G401.6 (cell line): ENCODE data around the gene LHX6.

ENCODE experiments used
- FAIRE-seq: peaks from 2 replicates; lab custom pipeline; 2012; peaks lifted over from hg19 to GRCh38; lab: Jason Lieb, UNC

LHX6 gene

DNA sequence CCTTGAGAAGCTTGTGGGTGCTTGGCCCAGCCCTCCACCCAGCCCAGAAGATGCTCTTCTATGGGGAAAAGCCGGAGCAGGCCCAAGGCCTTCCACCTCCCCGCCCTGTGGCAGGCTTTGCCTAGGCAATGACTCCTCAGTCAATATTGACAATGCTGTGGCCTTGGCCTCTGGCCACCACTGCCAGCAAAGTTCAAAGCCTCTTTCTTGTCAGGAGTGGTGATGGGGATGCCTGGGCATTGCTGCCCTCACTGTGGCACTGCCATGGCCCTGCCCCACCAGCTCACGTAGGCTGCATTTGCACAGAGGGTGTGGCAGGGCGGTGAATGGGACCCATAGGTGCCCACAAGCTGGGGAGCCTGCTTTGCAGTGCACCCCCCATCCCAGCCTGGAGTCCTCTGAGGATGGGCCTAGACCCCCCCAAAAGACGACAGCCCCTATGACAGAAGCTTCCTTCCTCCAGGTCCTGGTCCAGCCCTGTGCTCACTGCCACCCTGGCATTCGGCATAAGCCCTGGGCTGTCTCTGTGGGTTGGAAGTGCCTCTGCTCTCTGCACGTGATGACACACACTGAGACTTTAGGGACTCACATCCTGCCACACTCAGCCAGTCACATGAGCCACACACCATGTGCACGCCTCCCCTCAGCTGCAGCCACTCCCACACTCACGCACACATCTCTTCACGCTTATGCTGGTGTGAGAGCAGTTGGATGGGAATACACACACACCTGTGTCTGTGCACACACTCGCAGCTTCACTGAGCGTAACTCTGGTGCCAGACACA lies 38.0 kb downstream of the LHX6 start:
- no peak for FAIRE-seq

DNA sequence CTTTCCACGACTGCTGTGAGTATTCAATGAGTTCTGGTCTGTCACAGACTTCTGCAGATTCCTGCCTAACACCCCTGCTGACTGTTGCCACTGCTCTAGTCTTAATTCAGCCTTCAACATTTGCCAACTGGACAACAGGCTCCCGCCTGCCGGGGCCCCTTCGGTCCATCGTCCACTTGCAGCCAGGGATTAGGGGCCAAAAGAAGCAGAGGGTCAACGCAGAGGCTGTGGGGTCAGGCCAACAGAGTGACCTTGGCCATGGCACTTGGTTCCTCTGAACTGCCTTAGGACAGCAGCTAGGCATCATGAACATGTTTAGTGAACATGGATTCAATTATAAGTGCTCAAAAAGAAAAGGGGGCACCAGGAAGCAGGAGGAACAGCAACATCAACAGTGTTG lies 40.4 kb downstream of the LHX6 start:
- FAIRE-seq, result no peak

GRCh38 chr9:122186777-122187470 lies 41.8 kb downstream of the LHX6 start:
- FAIRE-seq, result no peak

GRCh38 chr9:122186301-122186700 lies 42.5 kb downstream of the LHX6 start:
- FAIRE-seq, result peak; percentile 27

- no peak for FAIRE-seq
These were observed 44.2 kb downstream of the LHX6 start for GRCh38 chr9:122184551-122184950.

- FAIRE-seq, result no peak
These were observed 45.3 kb downstream of the LHX6 start for GRCh38 chr9:122183501-122183900.

DNA sequence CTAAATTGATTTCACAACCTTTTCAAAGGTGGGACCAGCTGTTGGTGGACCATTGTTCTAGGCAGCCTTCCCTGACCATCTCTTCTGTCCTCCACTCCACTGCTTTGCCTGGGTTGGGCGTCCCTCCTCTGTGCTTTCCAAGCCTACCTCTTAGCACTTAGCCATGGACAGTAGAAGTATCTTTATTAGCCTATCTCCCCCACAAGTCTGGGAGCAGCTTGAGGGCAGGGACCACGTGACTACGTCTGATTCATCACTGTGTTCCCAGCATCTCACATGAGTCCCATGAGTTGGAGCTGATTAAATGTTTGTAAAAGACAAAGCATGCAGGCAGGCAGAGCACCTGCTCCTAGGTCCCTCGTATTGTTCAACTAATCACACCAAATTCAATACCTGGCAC lies 48.1 kb downstream of the LHX6 start:
- no peak for FAIRE-seq

- FAIRE-seq, result no peak
These were observed 49.1 kb downstream of the LHX6 start for GRCh38 chr9:122179690-122180074.

GRCh38 chr9:122179054-122179689 lies 49.6 kb downstream of the LHX6 start:
- FAIRE-seq, result no peak

DNA sequence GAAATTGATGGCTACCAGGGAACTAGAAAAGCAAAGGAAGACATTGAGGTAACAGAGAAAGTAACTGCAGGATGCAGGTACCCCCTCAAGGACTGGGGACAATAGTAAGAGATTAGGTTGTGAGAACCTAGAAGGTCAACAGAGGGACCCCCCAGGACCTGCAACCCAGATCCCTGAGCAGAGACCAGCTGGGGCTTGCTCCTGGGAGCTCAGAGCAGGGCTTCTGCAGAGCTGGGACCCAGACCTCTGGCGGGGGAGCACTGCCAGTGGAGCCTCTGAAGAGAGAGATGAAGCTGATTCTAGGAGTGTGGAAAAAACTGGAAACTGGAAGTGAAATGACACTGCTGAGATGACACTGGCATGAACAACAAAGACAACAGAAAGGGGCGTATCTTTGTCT lies 51.8 kb downstream of the LHX6 start:
- FAIRE-seq, result no peak

GRCh38 chr9:122173670-122174069 lies 55.1 kb downstream of the LHX6 start:
- FAIRE-seq, result no peak

DNA sequence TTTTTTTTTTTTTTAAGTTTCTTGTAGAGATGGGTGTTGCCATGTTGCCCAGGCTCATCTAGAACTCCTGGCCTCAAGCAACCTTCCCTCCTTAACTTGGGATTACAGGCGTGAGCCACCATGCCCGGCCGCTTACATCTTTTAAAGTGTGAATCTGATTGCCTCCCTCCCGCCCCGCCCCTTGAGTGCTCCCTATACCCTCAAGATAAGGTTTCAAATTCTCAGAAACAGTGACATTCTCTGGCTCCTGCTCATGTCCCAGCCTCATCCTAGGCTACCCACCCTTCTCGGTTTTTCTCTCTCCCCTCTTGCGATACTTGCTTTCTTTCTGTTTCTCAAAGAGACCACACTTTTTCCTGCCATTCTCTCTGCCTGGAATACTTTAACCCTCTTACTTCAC lies 56.6 kb downstream of the LHX6 start:
- no peak for FAIRE-seq

GRCh38 chr9:122168356-122168755 lies 60.4 kb downstream of the LHX6 start:
- FAIRE-seq, result no peak

DNA sequence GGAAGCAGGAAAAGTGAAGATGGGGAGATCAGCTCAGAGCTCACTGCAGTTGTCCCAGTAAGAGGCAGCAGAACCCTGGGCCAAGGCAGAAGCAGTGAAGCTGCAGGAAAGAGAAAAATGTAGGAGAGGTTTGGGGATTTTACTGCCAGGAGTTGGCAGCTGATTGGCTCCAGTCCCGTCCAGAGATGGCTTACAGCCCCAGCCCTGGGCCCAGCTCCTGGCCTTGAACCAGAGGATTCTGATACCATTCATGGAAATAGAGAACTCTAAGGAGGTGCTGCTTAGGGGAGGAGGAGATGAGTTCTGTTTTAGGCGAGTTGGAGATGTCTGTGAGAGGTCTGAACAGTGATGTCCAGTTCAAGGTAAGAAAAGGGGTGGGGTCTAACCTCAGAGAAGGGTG lies 64.5 kb downstream of the LHX6 start:
- no peak for FAIRE-seq

DNA sequence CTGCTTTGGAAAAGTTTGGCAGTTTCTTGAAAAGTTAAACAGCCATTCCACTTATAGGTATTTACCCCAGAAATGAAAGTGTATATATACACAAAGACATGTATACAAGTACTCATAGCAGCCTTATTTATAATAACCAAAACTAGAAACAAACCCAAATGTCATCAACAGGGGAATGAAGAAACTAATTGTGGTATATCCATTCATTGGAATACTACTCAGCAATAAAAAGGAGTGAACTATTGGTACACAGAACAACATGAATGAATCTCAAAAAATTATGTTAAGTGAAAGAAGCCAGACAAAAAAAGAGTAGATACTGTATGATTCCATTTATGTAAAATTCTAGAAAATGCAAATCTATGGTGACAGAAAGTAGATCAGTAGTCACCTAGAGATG lies 66.3 kb downstream of the LHX6 start:
- no peak for FAIRE-seq

GRCh38 chr9:122159925-122160246 lies 68.9 kb downstream of the LHX6 start:
- FAIRE-seq, result no peak

DNA sequence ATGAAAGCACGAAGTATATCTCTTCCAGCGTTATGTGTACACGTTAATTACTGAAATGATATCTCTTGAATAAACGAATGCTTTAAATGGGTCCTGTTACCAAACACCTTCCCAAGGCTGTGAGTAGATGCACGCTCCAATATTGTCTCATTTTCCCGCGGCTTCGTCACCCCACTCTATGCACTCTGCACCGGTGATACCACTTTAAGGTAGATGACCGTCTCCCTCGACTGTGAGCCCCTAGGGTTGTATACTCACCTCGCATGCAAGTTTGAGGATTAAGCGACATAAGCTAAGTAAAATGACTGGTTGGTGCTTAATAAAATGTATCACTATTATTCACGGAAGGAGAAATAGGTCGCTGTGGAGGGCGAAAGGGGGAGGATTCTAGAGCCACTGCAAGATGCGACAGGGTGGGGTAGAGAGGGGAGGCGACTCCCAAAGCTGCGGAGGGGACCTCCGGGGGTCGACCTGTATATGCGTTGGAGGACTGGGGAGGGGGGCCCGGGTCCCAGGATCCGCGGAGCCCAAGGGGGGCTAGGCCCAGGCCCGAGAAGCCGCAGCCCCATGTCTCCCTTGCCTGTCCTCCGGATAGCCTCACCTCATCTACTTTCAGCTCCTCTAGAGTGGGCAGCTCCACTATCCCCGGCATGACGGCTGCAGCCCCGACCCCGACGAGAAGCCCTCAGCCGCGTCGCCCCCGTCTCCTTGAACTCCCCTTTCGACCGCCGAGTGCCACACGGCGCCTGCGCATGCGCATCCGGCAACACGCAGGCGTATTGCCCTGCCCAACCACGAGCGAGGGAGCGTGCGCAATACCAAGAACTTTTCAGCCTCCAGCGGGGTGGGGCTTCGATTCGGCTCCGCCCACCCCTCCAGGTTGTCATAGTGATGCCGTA lies 69.5 kb downstream of the LHX6 start, which contains the start of the genes MORN5 and NDUFA8:
TSS of gene MORN5 (plus strand) at position 883 of the 899 bp plus-strand sequence. CDS start 65 bp downstream, outside the sequence.
TSS of gene NDUFA8 (minus strand) at position 754 of the 899 bp plus-strand sequence. CDS start at position 652, 102 bp downstream.
- peak; percentile 94 for FAIRE-seq

- peak; percentile 67 for FAIRE-seq
These were observed 70.6 kb downstream of the LHX6 start for GRCh38 chr9:122158202-122158601.

DNA sequence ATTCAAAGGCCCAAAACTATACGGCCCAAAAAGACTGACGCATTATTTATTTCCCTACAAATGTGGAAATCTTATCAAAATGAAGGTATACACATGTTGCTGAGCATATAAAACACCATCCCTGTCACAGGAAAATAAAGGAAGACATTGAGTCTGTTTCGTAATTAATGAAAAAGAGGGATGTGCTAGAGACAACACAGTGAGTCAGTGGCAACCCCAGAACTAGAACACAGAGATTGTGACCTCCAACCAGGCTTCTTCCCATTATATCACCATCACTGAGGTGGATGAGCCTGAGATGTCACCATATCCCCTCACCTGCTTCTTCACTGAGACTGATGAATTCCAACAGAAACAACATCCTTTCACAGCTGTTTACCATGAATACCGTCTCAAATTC lies 73.0 kb downstream of the LHX6 start:
- no peak for FAIRE-seq
